Mesothelial cell of epicardium (in vitro differentiated cells): ENCODE data around the gene RFNG. TPM values are rescaled to one million over a fixed set of nuclear protein-coding genes. Genes with fewer than 3 reads are reported as not detected.
"Not testable (repeated sequence)": the region's sequence is repeated elsewhere in the genome, so short reads cannot be mapped to it uniquely, and the experiment has no call there.

Experiments
- DNase-seq, 2 experiments: peaks; one replicate each; pipeline ENCODE4 v3.0.0; 2021; ENCODE audit warnings: low spot score in 2 of 2; ENCODE audit not compliant: unreplicated experiment in 2 of 2
- H3K27ac Mint-ChIP-seq: 2 replicates; pipeline ENCODE4 v1.8.0; 2021; ENCODE audit warnings: mixed read lengths
- H3K27me3 Mint-ChIP-seq: 2 replicates; pipeline ENCODE4 v1.8.0; 2021; ENCODE audit warnings: low read depth, mixed read lengths
- H3K36me3 Mint-ChIP-seq: 2 replicates; pipeline ENCODE4 v1.8.0; 2021; ENCODE audit warnings: mixed read lengths
- H3K4me1 Mint-ChIP-seq: 2 replicates; pipeline ENCODE4 v1.8.0; 2021; ENCODE audit warnings: mixed read lengths
- H3K4me3 Mint-ChIP-seq: 2 replicates; pipeline ENCODE4 v1.8.0; 2021; ENCODE audit warnings: mild to moderate bottlenecking, moderate library complexity, mixed read lengths
- H3K9me3 Mint-ChIP-seq: 2 replicates; pipeline ENCODE4 v1.8.0; 2021; ENCODE audit warnings: mixed read lengths
- total RNA-seq: library from RNA; stranded (reverse); gene quantifications from 3 replicates; pipeline ENCODE4 v1.2.1, GENCODE V29; 2021
- TF ChIP-seq, protein P1 (sequence below): fragments of 200-600 bp; sonication (generic); IDR thresholded peaks from one replicate; pipeline ENCODE4 v1.5.0; 2021; ENCODE audit warnings: antibody characterized with exemption; ENCODE audit not compliant: unreplicated experiment

The RFNG gene
- total RNA-seq, 1 donor from 2014 or later, result 57.3 TPM

DNA sequence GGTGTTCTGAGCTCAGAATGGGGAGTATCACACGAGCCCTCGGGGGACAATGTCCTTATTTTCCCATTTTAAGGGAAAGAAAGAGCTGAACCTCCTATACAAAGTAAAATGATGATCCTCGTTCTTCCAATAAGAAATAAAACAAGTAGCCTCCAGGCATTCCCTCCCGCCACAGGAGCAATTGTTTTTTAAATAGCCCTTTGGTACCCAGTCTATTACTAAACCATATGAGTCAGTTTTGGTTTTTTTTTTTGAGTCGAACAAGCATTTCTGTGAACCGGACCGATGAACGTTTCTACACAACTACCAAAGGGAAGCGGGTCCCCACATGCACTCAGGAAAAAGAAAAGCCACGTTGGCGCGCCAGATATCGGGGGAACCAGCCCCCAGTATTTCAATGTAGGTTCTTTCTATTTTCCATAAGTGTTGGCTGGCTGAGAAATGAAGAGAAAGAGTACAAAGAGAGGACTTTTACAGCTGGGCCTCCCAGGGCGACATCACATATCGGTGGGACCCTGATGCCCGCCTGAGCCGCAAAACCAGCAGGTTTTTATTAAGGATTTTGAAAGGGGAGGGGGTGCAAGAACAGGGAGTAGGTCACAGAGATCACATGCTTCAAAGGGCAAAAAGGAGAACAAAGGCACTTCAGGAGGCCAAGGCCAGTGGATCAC is 10.3 kb downstream of the RFNG start:
- Mint-ChIP-seq H3K36me3 (no peaks in the 10 kb centered on the region), H3K27ac (no peak overlapping the region), H3K4me1 (peaks cover 14% of the 10 kb centered on the region), H3K4me3 (no peak overlapping the region), H3K27me3 (no peaks in the 10 kb centered on the region), H3K9me3 (no peaks in the 10 kb centered on the region)
- TF ChIP-seq, protein P1, sequence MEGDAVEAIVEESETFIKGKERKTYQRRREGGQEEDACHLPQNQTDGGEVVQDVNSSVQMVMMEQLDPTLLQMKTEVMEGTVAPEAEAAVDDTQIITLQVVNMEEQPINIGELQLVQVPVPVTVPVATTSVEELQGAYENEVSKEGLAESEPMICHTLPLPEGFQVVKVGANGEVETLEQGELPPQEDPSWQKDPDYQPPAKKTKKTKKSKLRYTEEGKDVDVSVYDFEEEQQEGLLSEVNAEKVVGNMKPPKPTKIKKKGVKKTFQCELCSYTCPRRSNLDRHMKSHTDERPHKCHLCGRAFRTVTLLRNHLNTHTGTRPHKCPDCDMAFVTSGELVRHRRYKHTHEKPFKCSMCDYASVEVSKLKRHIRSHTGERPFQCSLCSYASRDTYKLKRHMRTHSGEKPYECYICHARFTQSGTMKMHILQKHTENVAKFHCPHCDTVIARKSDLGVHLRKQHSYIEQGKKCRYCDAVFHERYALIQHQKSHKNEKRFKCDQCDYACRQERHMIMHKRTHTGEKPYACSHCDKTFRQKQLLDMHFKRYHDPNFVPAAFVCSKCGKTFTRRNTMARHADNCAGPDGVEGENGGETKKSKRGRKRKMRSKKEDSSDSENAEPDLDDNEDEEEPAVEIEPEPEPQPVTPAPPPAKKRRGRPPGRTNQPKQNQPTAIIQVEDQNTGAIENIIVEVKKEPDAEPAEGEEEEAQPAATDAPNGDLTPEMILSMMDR, result no peak
- no peak for DNase-seq

- Mint-ChIP-seq H3K4me3 (no peak overlapping the region), H3K9me3 (no peaks in the 10 kb centered on the region), H3K36me3 (peaks cover 5% of the 10 kb centered on the region), H3K27me3 (no peaks in the 10 kb centered on the region), H3K27ac (no peak overlapping the region), H3K4me1 (peaks cover 19% of the 10 kb centered on the region)
- DNase-seq, result no peak
- TF ChIP-seq, protein P1, result no peak
Measured at GRCh38 chr17:82039695-82040299, 11.8 kb downstream of the RFNG start.

DNA sequence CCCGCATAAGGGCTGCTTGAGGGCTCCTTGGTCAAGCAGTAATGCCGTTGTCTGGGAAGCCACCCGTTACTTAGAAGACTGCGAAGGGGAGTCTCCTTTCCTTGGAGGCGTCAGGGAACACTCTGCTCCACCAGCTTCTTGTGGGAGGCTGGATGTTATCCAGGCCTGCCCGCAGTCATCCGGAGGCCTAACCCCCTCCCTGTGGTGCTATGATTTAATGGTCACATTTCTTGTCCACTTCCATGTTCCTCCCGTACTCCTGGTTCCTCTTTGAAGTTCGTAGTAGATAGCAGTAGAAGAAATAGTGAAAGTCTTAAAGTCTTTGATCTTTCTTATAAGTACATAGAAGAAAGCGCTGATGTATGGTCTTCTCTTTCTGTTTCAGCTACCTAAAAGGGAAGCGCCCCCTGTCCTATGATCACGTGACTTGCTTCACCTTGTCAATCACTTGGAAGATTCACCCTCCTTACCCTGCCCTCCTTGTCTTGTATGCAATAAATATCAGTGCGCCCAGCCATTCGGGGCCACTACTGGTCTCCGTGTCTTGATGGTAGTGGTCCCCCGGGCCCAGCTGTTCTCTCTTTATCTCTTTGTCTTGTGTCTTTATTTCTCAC is 12.7 kb downstream of the RFNG start:
- H3K4me3 Mint-ChIP-seq, H3K36me3 Mint-ChIP-seq, DNase-seq, H3K27me3 Mint-ChIP-seq, H3K9me3 Mint-ChIP-seq: not testable (repeated sequence)
- H3K4me1 Mint-ChIP-seq, result peaks cover 19% of the 10 kb centered on the region
- peak overlapping the region; percentile 54 for H3K27ac Mint-ChIP-seq

- no peak for DNase-seq
- H3K27me3 Mint-ChIP-seq, result no peaks in the 10 kb centered on the region
- peak overlapping the region; percentile 89 for H3K27ac Mint-ChIP-seq
Measured at GRCh38 chr17:82037889-82038195, 13.8 kb downstream of the RFNG start.

GRCh38 chr17:82037092-82037888 is 14.3 kb downstream of the RFNG start, which contains the start of gene DCXR:
Gene DCXR (minus strand): TSS chr17:82037697. CDS start chr17:82037682, 15 bp downstream.
- peaks cover 5% of the 10 kb centered on the region for H3K36me3 Mint-ChIP-seq
- TF ChIP-seq, protein P1, result peak; percentile 66
- H3K4me1 Mint-ChIP-seq, result peaks cover 22% of the 10 kb centered on the region
- H3K27me3 Mint-ChIP-seq, result no peaks in the 10 kb centered on the region
- no peaks in the 10 kb centered on the region for H3K9me3 Mint-ChIP-seq
- H3K27ac Mint-ChIP-seq, result peak within 1 kb of the TSS; percentile 89
- H3K4me3 Mint-ChIP-seq, result peak within 1 kb of the TSS; percentile 74
- peak; percentile 92 to 97 for DNase-seq

More at GRCh38 chr17:82037889-82038195, 13.8 kb downstream of the RFNG start:
- Mint-ChIP-seq H3K9me3 (no peaks in the 10 kb centered on the region), H3K36me3 (peaks cover 5% of the 10 kb centered on the region), H3K4me1 (peaks cover 21% of the 10 kb centered on the region), H3K4me3 (peak overlapping the region; percentile 74)
- TF ChIP-seq, protein P1, result no peak
